HUES48 (cell line): ENCODE data around the gene CXXC5.
A peak's percentile ranks its signal among the peaks of the same experiment; 100 is the strongest.

ENCODE experiments used
- H3K27ac ChIP-seq: one replicate; pipeline ENCODE4 v1.7.0; 2013; ENCODE audit warnings: low read depth, low read length, inconsistent platforms
- H3K27me3 ChIP-seq: 2 replicates; pipeline ENCODE4 v1.6.1; 2013; ENCODE audit warnings: mild to moderate bottlenecking, low read length; ENCODE audit not compliant: control insufficient read depth, insufficient read depth
- H3K36me3 ChIP-seq: 2 replicates; pipeline ENCODE4 v1.6.1; 2013; ENCODE audit warnings: low read length; ENCODE audit not compliant: control insufficient read depth, insufficient read depth
- H3K4me1 ChIP-seq: 2 replicates; pipeline ENCODE4 v1.6.1; 2013; ENCODE audit warnings: mild to moderate bottlenecking, low read length; ENCODE audit not compliant: control insufficient read depth, insufficient read depth
- H3K4me3 ChIP-seq: 2 replicates; pipeline ENCODE4 v1.5.1; 2013; ENCODE audit warnings: mild to moderate bottlenecking, low read depth, low read length
- H3K9ac ChIP-seq: 2 replicates; pipeline ENCODE4 v1.6.1; 2013; ENCODE audit warnings: mild to moderate bottlenecking, low read depth, low read length, moderate library complexity
- H3K9me3 ChIP-seq: 2 replicates; pipeline ENCODE4 v1.6.1; 2013; ENCODE audit warnings: low read length; ENCODE audit not compliant: control insufficient read depth, insufficient read depth

Gene CXXC5

GRCh38 chr5:139699351-139699750, 51.2 kb downstream of the CXXC5 start:
- no peaks in the 10 kb centered on the region for H3K9me3 ChIP-seq
- no peaks in the 10 kb centered on the region for H3K36me3 ChIP-seq
- peaks cover 14% of the 10 kb centered on the region for H3K27me3 ChIP-seq
- H3K9ac ChIP-seq = no peak overlapping the region
- peaks cover 37% of the 10 kb centered on the region for H3K4me1 ChIP-seq
- H3K27ac ChIP-seq = peak overlapping the region; percentile 53
- no peak overlapping the region for H3K4me3 ChIP-seq

GRCh38 chr5:139700711-139701055, 52.5 kb downstream of the CXXC5 start:
- H3K36me3 ChIP-seq = no peaks in the 10 kb centered on the region
- peaks cover 37% of the 10 kb centered on the region for H3K4me1 ChIP-seq
- peaks cover 7% of the 10 kb centered on the region for H3K27me3 ChIP-seq
- no peaks in the 10 kb centered on the region for H3K9me3 ChIP-seq
- H3K27ac ChIP-seq = peak overlapping the region; percentile 59
- H3K4me3 ChIP-seq = no peak overlapping the region
- no peak overlapping the region for H3K9ac ChIP-seq

- peaks cover 4% of the 10 kb centered on the region for H3K27me3 ChIP-seq
- H3K27ac ChIP-seq = peak overlapping the region; percentile 59
- peaks cover 41% of the 10 kb centered on the region for H3K4me1 ChIP-seq
- H3K9ac ChIP-seq = no peak overlapping the region
- no peaks in the 10 kb centered on the region for H3K36me3 ChIP-seq
- no peaks in the 10 kb centered on the region for H3K9me3 ChIP-seq
- H3K4me3 ChIP-seq = peak overlapping the region; percentile 7; the same call in 1 of the 2 replicates
Measured at GRCh38 chr5:139701056-139701741, 53.0 kb downstream of the CXXC5 start.

DNA sequence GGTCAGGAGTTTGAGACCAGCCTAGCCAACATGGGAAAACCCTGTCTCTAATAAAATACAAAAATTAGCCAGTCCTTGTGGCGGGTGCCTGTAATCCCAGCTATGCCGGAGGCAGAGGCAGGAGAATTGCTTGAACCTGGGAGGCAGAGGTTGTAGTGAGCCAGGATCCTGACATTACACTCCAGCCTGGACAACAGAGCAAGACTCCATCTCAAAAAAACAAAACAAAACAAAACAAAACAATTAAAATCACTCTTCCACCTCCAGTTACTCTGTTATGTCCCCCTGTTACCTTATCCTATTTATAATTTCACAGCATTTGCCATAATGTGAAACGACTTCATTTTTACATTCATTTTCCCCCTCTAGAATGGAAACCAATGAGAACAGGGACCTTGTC, 54.4 kb downstream of the CXXC5 start:
- H3K36me3 ChIP-seq = no peaks in the 10 kb centered on the region
- no peak overlapping the region for H3K4me3 ChIP-seq
- no peak overlapping the region for H3K9ac ChIP-seq
- H3K9me3 ChIP-seq = no peaks in the 10 kb centered on the region
- no peaks in the 10 kb centered on the region for H3K27me3 ChIP-seq
- no peak overlapping the region for H3K27ac ChIP-seq
- H3K4me1 ChIP-seq = peaks cover 41% of the 10 kb centered on the region

DNA sequence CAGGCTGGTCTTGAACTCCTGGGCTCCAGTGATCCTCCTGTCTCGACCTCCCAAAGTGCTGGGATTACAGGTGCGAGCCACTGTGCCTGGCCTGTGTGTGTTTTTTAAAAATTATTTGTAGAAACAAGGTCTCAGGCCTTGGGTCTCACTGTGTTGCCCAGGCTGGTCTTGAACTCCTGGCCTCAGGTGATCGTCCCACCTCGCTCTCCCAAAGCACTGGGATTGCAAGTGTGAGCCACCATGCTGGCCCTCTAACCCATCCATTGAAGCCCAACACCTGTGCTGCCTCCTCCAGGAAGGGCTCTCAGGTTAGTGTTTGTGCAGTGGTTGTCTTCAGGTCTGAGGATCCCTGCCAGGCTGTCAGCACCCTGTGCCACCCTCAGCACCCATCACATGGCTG, 56.6 kb downstream of the CXXC5 start:
- Histone ChIP-seq H3K36me3 (no peaks in the 10 kb centered on the region), H3K9me3 (no peaks in the 10 kb centered on the region), H3K9ac (no peak overlapping the region), H3K4me1 (peaks cover 41% of the 10 kb centered on the region), H3K27ac (no peak overlapping the region), H3K4me3 (no peak overlapping the region), H3K27me3 (no peaks in the 10 kb centered on the region)

DNA sequence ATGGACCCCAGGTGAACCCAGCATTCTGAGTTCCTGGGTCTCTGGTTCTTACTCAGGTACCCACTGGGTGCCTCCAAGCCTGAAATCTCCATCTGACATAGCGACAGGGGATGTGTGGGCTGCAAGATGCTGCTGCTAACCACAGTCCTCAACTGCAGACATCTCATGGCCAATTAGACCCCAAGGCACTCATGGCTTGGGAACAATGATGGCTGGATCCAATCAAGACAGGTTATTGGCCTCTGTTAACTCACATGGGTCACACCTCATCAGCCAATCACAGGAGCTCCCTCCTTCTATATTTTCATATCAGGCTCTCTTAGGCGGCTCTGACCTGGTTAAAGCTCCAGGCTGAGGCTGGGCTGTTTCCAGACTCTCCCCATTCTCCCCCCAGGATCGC, 57.0 kb downstream of the CXXC5 start:
- no peak overlapping the region for H3K4me3 ChIP-seq
- no peaks in the 10 kb centered on the region for H3K9me3 ChIP-seq
- H3K36me3 ChIP-seq = no peaks in the 10 kb centered on the region
- no peak overlapping the region for H3K9ac ChIP-seq
- no peaks in the 10 kb centered on the region for H3K27me3 ChIP-seq
- peaks cover 43% of the 10 kb centered on the region for H3K4me1 ChIP-seq
- no peak overlapping the region for H3K27ac ChIP-seq

DNA sequence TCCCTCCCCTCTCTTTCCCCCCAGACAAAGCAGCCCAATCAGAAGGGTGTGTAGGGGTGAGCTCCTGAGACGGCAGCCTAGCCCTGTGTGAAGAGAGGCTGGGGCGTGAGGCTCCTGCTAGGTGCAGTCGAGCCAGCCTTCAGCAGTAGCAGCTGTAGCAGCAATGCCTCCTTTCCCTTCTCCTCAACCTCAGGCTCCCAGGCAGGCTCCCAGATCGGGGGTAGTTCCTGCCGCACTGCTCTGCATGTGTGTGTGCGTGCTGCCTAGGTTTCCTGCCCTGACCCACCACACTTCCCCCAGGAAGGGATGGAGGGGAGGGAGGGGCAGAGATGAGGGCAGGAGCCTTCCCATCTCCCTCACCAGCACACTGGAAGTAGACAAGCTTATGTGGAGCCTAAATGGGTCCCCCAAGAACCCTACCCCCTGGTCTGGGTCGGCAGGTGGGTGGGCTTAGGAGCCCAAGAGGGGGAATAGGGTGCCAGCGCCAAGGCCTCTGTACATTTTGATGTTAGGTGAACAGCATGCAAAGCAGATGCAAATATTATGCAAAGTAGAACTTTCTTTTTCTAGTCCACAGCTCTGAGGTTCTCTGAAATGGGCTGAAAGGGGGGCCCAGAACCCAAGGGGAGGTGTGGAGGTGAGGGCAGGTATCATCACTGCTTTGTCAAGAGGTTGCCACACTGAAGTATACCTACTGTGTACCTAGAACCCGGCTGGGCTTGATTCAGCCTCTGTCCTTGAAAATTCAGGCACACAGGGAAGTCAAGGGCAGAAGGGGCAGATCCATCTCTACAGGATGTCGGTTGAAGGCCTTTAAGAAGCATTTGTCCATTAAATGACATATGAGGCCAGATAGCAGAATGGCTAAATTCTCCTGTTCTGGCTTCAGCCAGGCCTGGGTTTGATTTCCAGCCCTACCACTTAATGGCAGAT, 57.8 kb downstream of the CXXC5 start:
- Histone ChIP-seq H3K4me1 (peaks cover 40% of the 10 kb centered on the region), H3K4me3 (no peak overlapping the region), H3K9me3 (no peaks in the 10 kb centered on the region), H3K27ac (no peak overlapping the region), H3K9ac (no peak overlapping the region), H3K27me3 (no peaks in the 10 kb centered on the region), H3K36me3 (no peaks in the 10 kb centered on the region)

DNA sequence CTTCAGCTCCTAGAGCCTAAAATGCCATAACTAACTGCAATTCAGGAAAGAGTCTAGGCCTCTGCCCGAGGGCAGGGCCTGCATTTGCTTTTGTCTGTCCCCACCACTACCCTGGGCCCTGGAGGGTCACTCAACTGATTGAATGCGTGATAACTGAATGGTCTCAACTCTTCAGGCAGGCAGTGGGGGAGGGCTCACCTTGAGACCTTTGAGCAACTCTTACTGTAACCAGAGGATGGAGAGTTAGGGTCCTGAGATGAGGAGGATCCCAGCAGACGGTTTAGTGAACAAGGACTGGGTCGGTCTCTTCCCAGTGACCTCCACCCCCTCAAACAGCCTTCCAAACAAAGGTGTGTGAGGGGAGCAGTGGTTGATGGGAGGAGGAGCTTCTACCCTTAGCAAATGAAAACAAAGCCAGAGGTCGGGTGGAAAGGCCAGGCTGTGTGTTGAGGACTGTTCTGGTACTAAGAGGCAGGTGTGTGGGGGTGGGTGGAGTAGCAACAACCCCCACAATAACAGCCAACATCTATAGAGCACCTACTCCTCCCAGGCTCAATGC, 59.4 kb downstream of the CXXC5 start:
- Histone ChIP-seq H3K27ac (peak overlapping the region; percentile 91), H3K4me1 (peaks cover 37% of the 10 kb centered on the region), H3K36me3 (no peaks in the 10 kb centered on the region), H3K9me3 (no peaks in the 10 kb centered on the region), H3K4me3 (no peak overlapping the region), H3K27me3 (peaks cover 10% of the 10 kb centered on the region), H3K9ac (no peak overlapping the region)

DNA sequence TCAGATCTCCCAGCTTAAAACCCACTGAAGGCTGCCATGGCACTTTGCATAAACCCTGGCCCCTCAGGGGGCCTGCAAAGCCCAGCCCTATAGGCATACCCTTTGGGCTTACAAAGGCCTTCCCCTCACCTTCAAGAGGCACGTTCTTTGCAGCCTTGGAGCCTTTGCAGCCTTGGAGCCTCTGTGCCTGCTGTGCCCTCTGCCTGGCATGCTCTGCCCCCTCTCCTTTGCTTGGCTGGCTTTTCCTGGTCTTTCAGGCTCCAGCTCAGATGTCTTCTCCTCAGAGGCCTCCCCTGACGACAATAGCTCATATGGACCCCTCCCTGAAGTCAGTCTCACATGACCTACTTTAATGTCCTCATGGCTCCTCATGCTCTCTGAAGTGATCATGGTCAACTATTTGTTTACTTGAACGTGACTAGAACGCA, 60.3 kb downstream of the CXXC5 start:
- Histone ChIP-seq H3K27ac (peak overlapping the region; percentile 91), H3K27me3 (peaks cover 16% of the 10 kb centered on the region), H3K9me3 (no peaks in the 10 kb centered on the region), H3K9ac (no peak overlapping the region), H3K4me1 (peaks cover 37% of the 10 kb centered on the region), H3K36me3 (no peaks in the 10 kb centered on the region), H3K4me3 (peak overlapping the region; percentile 57)

DNA sequence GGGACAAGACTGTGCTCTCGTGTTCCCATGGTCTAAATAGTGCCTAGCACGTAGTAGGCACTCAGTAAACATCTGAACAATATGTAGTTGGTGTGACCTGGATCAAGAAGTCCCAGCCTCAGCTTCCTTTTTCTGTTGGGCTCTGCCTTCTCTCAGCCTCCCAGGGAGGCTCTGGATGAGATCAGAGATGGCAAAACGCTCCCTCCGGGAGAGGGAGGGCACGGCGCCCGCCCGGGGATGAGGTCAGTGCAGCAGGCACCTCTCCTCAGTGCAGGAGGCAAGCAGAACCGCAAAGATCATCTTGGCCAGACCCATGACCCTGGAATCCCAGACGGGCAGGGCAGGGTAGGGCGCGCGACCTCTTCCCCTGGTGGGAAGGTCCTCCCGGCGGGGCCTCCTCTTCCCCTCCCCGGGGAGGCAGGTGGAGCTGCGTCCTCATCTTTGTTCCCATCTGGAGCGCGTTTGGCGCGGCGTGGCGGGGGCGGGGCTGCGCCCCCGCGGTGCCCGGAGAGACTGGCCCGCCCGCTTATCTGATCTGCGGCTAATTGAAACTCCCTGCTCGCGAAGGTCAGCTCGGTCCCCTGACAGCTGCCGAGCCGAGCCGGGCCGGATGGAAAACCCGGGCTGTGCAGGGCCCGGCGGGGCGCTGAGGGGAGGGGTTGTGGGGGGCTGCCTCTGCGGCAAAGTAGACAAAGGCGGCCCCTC, 60.9 kb downstream of the CXXC5 start:
- Histone ChIP-seq H3K9me3 (no peaks in the 10 kb centered on the region), H3K9ac (0 out of 2 replicates have a peak overlapping the region, but pooled peaks have one; percentile 2), H3K4me3 (peak overlapping the region; percentile 57), H3K4me1 (peaks cover 37% of the 10 kb centered on the region), H3K27ac (peak overlapping the region; percentile 91), H3K27me3 (peaks cover 16% of the 10 kb centered on the region), H3K36me3 (no peaks in the 10 kb centered on the region)
